ENCODE results near the gene MTARC2.
"Not testable (repeated sequence)": the region's sequence is repeated elsewhere in the genome, so short reads cannot be mapped to it uniquely, and the experiment has no call there.

The MTARC2 gene

DNA sequence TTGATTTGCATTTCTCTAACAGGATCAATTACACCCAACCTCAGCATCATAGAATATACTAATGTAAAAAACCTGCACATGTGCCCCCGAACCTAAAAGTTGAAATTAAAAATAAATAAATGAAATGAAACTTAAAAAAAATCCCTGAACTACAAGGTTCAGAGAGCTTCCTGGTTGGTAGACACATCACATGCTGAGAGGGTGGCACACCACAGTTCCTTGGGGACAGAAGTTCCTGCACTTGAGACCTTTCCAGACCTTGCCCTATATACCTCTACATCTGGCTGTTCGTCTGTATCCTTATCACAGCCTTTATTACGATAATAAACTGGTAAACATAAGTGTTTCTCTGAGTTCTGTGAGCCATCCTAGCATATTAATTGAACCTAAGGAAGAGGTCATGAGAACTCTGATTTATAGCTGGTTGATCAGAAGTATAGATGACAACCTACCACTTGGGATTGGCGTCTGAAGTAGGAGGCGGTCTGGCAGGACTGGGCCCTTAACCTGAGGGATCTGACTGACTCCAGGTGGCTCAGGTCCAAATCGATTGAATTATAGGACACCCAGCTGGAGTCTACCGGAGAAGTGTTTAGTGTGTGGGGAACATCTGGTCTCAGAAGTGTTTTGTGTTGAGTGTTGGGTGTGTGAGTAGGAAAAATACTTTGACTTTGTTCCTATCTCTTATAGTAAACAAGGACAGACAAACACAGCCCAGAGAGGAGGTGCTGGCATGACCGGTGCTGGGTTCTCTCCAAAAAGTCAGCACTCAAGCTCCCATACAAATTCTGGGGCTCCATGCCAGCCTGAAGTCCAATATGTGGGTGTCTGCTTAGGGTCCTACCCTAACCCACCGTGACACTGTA lies 39.0 kb upstream of the MTARC2 start:
- H2BK5ac ChIP-seq (ENCODE audit: low read length) = no peak overlapping the region
- H3K4me2 ChIP-seq (ENCODE audit: low read length) = no peak overlapping the region
- H3K79me2 ChIP-seq (ENCODE audit: control insufficient read depth, insufficient read depth, low read length) = no peaks in the 10 kb centered on the region
- H2BK15ac ChIP-seq (replicated peaks; ENCODE audit: low read depth) = no peak overlapping the region
- no peaks in the 10 kb centered on the region for H3K4me1 ChIP-seq (ENCODE audit: control insufficient read depth, low read depth, low read length)
- no peak overlapping the region for H3K4me3 ChIP-seq (ENCODE audit: low read length)
- no peak for DNase-seq
- H2BK120ac ChIP-seq (ENCODE audit: low read depth, low read length) = no peak overlapping the region
- no peaks in the 10 kb centered on the region for H3K27me3 ChIP-seq (ENCODE audit: insufficient read depth, low read length, poor library complexity)
- H3K23ac ChIP-seq (ENCODE audit: low read length) = no peak overlapping the region
- no peak overlapping the region for H3K4ac ChIP-seq (ENCODE audit: low read depth, low read length)
- H4K5ac ChIP-seq (ENCODE audit: low read length) = no peak overlapping the region
- H4K8ac ChIP-seq (ENCODE audit: low read depth, low read length) = no peak overlapping the region
- no peak overlapping the region for H3K18ac ChIP-seq (ENCODE audit: low read length)
- no CpG with 5 or more reads among the region's 9 CpGs for WGBS (ENCODE audit: extremely low coverage, insufficient coverage, low lambda C conversion rate)
- no peak overlapping the region for H3K27ac ChIP-seq (ENCODE audit: low read depth, low read length)
- no peaks in the 10 kb centered on the region for H3K36me3 ChIP-seq (ENCODE audit: control insufficient read depth, insufficient read depth, low read length)
- no peak overlapping the region for H3K56ac ChIP-seq (ENCODE audit: low read length)
- no peak overlapping the region for H3K9ac ChIP-seq (ENCODE audit: low read length)
- no peak overlapping the region for H2AK5ac ChIP-seq (ENCODE audit: low read length)
- no peaks in the 10 kb centered on the region for H3K79me1 ChIP-seq (ENCODE audit: low read length)

DNA sequence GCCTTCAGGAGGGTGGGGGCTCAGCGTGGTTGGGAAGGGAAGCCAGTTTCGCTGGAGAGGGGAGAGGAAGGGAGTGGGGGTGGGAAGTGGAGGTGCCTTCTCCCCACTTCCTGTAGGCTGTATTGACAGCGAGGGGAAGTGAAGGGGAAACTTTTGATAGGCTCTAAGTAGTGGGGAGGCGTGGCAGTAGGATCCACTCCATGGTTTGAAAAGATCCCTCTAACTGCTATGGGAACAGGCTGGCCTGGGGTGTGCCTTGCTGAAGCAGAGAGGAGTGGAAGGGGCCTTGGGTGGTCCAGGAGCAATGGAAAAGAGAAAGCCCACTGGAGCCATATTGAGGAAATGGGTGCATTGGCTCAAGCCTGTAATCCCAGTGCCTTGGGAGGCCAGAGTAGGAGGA lies 37.8 kb upstream of the MTARC2 start:
- no peaks in the 10 kb centered on the region for H3K27me3 ChIP-seq (ENCODE audit: insufficient read depth, low read length, poor library complexity)
- no peak overlapping the region for H3K18ac ChIP-seq (ENCODE audit: low read length)
- no peaks in the 10 kb centered on the region for H3K79me2 ChIP-seq (ENCODE audit: control insufficient read depth, insufficient read depth, low read length)
- H3K9ac ChIP-seq (ENCODE audit: low read length) = no peak overlapping the region
- no peaks in the 10 kb centered on the region for H3K36me3 ChIP-seq (ENCODE audit: control insufficient read depth, insufficient read depth, low read length)
- no peaks in the 10 kb centered on the region for H3K79me1 ChIP-seq (ENCODE audit: low read length)
- H4K8ac ChIP-seq (ENCODE audit: low read depth, low read length) = no peak overlapping the region
- no peak overlapping the region for H3K27ac ChIP-seq (ENCODE audit: low read depth, low read length)
- no peak for DNase-seq
- no peak overlapping the region for H3K4me3 ChIP-seq (ENCODE audit: low read length)
- WGBS (ENCODE audit: extremely low coverage, insufficient coverage, low lambda C conversion rate) = no CpG with 5 or more reads among the region's 4 CpGs
- H2AK5ac ChIP-seq (ENCODE audit: low read length) = no peak overlapping the region
- H3K4me2 ChIP-seq (ENCODE audit: low read length) = no peak overlapping the region
- no peak overlapping the region for H3K56ac ChIP-seq (ENCODE audit: low read length)
- no peak overlapping the region for H4K5ac ChIP-seq (ENCODE audit: low read length)
- H2BK5ac ChIP-seq (ENCODE audit: low read length) = no peak overlapping the region
- H3K23ac ChIP-seq (ENCODE audit: low read length) = no peak overlapping the region
- H2BK15ac ChIP-seq (replicated peaks; ENCODE audit: low read depth) = no peak overlapping the region
- no peak overlapping the region for H3K4ac ChIP-seq (ENCODE audit: low read depth, low read length)
- H3K4me1 ChIP-seq (ENCODE audit: control insufficient read depth, low read depth, low read length) = no peaks in the 10 kb centered on the region
- H2BK120ac ChIP-seq (ENCODE audit: low read depth, low read length) = no peak overlapping the region

DNA sequence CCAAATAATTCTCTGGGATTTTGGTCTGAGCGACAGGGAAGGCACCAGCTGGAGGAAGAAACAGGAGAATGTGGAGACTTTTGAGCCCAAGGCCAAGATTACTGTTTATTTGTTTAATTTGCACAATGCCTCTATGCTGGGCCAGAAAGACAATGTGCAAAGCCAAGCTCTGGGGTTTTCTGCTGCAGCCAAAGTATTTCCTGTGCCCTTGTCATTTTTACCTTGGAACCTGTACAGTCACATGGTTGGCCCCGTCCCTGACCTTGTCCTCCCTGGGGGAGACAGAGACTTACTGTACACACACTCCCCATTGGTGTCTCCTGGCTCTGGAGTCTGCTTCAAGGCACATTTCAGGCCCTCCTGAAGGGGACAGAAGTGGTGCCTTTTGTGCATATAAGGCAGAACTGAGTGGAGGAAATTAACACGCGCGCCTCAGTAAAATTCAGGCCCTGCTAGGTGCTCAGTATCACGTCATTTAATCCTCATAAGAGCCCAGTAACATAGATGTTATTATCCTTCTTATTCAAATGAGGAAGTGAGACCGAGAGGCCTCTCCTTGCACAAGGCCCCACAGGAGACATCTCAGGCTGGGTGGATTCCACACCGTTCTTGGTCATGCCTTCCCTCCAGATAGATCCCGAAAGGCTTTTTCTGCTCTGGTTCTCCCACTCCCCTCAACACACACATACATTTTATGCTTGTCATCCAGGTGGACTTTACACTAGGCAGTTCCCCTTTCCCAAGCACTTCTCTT lies 36.9 kb upstream of the MTARC2 start:
- Histone ChIP-seq H3K36me3 (ENCODE audit: control insufficient read depth, insufficient read depth, low read length) (no peaks in the 10 kb centered on the region), H4K8ac (ENCODE audit: low read depth, low read length) (no peak overlapping the region), H3K56ac (ENCODE audit: low read length) (no peak overlapping the region), H3K27ac (ENCODE audit: low read depth, low read length) (no peak overlapping the region), H2BK120ac (ENCODE audit: low read depth, low read length) (no peak overlapping the region), H2BK5ac (ENCODE audit: low read length) (no peak overlapping the region), H3K4me3 (ENCODE audit: low read length) (no peak overlapping the region), H3K4me2 (ENCODE audit: low read length) (no peak overlapping the region), H3K4ac (ENCODE audit: low read depth, low read length) (no peak overlapping the region), H3K79me2 (ENCODE audit: control insufficient read depth, insufficient read depth, low read length) (no peaks in the 10 kb centered on the region), H3K4me1 (ENCODE audit: control insufficient read depth, low read depth, low read length) (no peaks in the 10 kb centered on the region), H3K9ac (ENCODE audit: low read length) (no peak overlapping the region), H2BK15ac (replicated peaks; ENCODE audit: low read depth) (no peak overlapping the region), H3K27me3 (ENCODE audit: insufficient read depth, low read length, poor library complexity) (no peaks in the 10 kb centered on the region), H4K5ac (ENCODE audit: low read length) (no peak overlapping the region), H2AK5ac (ENCODE audit: low read length) (no peak overlapping the region), H3K79me1 (ENCODE audit: low read length) (no peaks in the 10 kb centered on the region), H3K18ac (ENCODE audit: low read length) (no peak overlapping the region), H3K23ac (ENCODE audit: low read length) (no peak overlapping the region)
- DNase-seq = no peak
- no CpG with 5 or more reads among the region's 9 CpGs for WGBS (ENCODE audit: extremely low coverage, insufficient coverage, low lambda C conversion rate)

DNA sequence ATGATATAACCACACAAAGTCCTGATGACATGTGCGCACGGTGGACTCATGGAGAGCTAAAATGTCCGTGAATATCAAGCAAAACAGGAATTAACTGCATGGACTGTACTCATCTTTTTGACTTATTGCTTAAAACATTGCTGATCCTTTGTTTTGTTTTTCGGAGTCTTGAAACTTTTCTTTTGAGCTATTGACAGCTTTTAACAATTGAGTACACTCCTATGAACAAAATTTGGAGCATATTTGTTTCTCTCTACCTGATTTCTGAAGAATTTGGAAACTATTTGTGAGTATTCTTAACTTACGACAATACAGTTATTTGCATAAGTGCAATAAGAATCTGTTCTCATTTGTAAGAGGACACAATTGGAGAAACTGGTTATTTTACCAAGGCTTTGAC lies 32.1 kb upstream of the MTARC2 start:
- H3K4me1 ChIP-seq (ENCODE audit: control insufficient read depth, low read depth, low read length); H2BK5ac ChIP-seq (ENCODE audit: low read length); H4K8ac ChIP-seq (ENCODE audit: low read depth, low read length); H3K27ac ChIP-seq (ENCODE audit: low read depth, low read length); H4K5ac ChIP-seq (ENCODE audit: low read length); H3K27me3 ChIP-seq (ENCODE audit: insufficient read depth, low read length, poor library complexity); H3K79me2 ChIP-seq (ENCODE audit: control insufficient read depth, insufficient read depth, low read length); H3K23ac ChIP-seq (ENCODE audit: low read length); H2AK5ac ChIP-seq (ENCODE audit: low read length); DNase-seq; H3K18ac ChIP-seq (ENCODE audit: low read length); H3K4ac ChIP-seq (ENCODE audit: low read depth, low read length); H3K4me2 ChIP-seq (ENCODE audit: low read length); H2BK120ac ChIP-seq (ENCODE audit: low read depth, low read length); H3K36me3 ChIP-seq (ENCODE audit: control insufficient read depth, insufficient read depth, low read length); H2BK15ac ChIP-seq (replicated peaks; ENCODE audit: low read depth); H3K9ac ChIP-seq (ENCODE audit: low read length); H3K4me3 ChIP-seq (ENCODE audit: low read length); H3K56ac ChIP-seq (ENCODE audit: low read length); H3K79me1 ChIP-seq (ENCODE audit: low read length): not testable (repeated sequence)
- WGBS (ENCODE audit: extremely low coverage, insufficient coverage, low lambda C conversion rate) = no CpG with 5 or more reads among the region's 5 CpGs

DNA sequence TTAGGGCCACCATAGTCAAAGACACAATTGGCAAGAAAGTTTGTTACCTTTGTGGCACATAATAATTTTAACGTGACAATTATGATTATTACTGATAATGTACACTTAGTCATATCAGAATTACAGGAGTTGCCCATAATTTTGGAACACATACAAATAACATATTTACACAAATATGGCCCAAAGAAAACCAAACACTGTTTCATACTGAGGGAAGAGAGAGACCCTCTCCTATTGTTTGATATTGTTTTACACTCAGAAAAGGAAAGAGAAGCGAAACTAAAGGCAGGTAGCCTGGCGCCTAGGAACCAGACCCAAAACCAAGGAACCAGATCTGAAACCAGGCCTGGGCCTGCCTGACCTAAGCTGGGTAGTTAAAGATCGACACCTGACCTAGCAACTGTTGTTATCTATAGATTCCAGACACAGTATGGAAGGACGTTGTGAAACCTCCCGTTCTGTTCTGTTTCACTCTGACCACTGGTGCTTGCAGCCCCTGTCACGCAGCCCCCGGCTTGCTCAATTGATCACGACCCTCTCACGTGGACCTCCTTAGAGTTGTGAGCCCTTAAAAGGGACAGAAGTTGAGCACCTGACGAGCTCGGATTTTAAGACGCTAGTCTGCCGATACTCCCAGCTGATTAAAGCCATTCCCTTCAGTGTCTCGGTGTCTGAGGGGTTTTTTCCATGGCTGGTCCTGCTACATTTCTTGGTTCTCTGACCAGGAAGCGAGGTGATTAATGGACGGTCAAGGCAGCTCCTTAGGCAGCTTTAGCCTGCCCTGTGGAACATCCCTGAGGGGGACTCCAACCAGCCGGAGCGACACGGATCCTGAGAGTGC lies 30.1 kb upstream of the MTARC2 start:
- H3K79me1 ChIP-seq (ENCODE audit: low read length) = no peaks in the 10 kb centered on the region
- WGBS (ENCODE audit: extremely low coverage, insufficient coverage, low lambda C conversion rate) = no CpG with 5 or more reads among the region's 20 CpGs
- H3K4me2 ChIP-seq (ENCODE audit: low read length) = no peak overlapping the region
- H3K79me2 ChIP-seq (ENCODE audit: control insufficient read depth, insufficient read depth, low read length) = no peaks in the 10 kb centered on the region
- H3K4me1 ChIP-seq (ENCODE audit: control insufficient read depth, low read depth, low read length) = no peaks in the 10 kb centered on the region
- H3K4me3 ChIP-seq (ENCODE audit: low read length) = no peak overlapping the region
- H2BK120ac ChIP-seq (ENCODE audit: low read depth, low read length) = no peak overlapping the region
- no peak overlapping the region for H3K56ac ChIP-seq (ENCODE audit: low read length)
- no peak for DNase-seq
- H4K5ac ChIP-seq (ENCODE audit: low read length) = no peak overlapping the region
- no peak overlapping the region for H2BK5ac ChIP-seq (ENCODE audit: low read length)
- no peak overlapping the region for H3K4ac ChIP-seq (ENCODE audit: low read depth, low read length)
- H2BK15ac ChIP-seq (replicated peaks; ENCODE audit: low read depth) = no peak overlapping the region
- no peaks in the 10 kb centered on the region for H3K27me3 ChIP-seq (ENCODE audit: insufficient read depth, low read length, poor library complexity)
- H3K18ac ChIP-seq (ENCODE audit: low read length) = no peak overlapping the region
- no peak overlapping the region for H3K27ac ChIP-seq (ENCODE audit: low read depth, low read length)
- H2AK5ac ChIP-seq (ENCODE audit: low read length) = no peak overlapping the region
- no peak overlapping the region for H4K8ac ChIP-seq (ENCODE audit: low read depth, low read length)
- H3K23ac ChIP-seq (ENCODE audit: low read length) = no peak overlapping the region
- no peak overlapping the region for H3K9ac ChIP-seq (ENCODE audit: low read length)
- no peaks in the 10 kb centered on the region for H3K36me3 ChIP-seq (ENCODE audit: control insufficient read depth, insufficient read depth, low read length)

All from mesendoderm (in vitro differentiated cells).